Activated CD8-positive, alpha-beta memory T cell treated with anti-CD3 and anti-CD28 coated beads for 1 hour (primary cell): ENCODE data around the gene PHYKPL.
A peak's percentile ranks its signal among the peaks of the same experiment; 100 is the strongest.
"Not testable (repeated sequence)": the region's sequence is repeated elsewhere in the genome, so short reads cannot be mapped to it uniquely, and the experiment has no call there.

ENCODE experiments used
- DNase-seq, 2 donors: peaks; one replicate each; pipeline ENCODE4 v3.0.0-alpha.2; 2020; ENCODE audit warnings: low read depth in 1 of 2; ENCODE audit errors: extremely low read depth in 1 of 2

The PHYKPL gene

GRCh38 chr5:178240341-178240741 lies 7.7 kb upstream of the PHYKPL start:
- DNase-seq = no peak

DNA sequence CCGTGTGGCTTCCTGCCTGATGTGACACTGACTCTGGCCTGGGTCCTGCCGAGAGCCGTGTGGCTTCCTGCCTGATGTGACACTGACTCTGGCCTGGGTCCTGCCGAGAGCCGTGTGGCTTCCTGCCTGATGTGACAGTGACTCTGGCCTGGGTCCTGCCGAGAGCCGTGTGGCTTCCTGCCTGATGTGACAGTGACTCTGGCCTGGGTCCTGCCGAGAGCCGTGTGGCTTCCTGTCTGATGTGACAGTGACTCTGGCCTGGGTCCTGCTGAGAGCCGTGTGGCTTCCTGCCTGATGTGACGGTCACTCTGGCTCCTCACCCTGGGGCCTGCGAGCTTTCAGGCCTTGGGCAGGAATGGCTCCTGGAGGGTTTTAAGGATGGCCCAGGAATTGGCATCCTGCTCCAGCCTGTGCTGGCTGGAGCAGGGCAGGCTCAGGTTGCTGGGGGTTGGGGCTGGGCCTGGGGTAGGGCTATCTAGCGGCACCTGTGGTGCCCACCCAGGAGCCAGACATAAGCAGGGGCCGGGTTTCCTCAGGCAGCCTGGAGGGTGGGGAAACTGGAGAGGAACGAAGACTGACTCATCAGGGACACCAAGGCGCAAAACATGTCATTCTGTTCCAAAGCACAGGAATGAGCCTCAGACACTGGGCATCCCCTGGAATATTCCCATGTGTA lies 7.2 kb upstream of the PHYKPL start:
- DNase-seq = not testable (repeated sequence)

DNA sequence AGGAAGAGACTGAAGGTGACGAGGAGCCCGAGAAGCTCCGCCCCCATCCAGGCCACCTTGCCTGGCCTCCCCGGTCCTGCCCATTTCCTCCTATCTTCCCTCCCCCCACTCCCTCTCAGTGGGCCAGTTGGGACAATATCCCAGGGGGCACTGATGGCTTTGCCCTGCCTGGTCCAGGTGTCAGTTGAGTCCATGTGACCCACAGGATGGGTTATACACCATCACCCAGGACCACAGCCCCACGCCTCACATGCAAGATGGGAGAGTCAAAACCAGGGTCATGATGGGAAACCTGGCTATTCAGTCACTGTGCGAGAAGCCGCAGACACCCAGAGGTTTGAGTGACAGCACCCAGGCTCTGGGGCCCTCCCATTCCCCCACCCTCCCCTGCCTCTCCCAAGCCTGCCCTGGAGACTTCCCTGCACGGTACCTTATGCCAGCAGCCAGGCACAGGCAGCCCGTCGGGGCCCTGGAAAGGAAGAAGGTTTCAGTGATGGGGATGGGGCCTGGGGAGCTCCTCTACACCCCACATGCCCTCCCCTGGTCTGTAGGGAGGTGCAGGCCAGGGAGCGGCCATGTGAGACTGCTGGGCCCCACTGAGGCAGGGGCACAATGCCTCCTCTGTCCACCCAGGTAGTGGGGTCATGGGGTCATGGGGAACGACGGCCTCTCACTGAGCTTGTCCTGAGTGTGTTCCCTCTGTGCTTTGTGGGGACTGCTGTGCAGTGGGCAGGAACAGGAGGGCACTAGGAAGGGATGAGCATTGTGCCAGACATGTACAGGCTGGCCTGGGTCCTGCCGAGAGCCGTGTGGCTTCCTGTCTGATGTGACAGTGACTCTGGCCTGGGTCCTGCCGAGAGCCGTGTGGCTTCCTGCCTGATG lies 6.3 kb upstream of the PHYKPL start:
- DNase-seq = no peak

DNA sequence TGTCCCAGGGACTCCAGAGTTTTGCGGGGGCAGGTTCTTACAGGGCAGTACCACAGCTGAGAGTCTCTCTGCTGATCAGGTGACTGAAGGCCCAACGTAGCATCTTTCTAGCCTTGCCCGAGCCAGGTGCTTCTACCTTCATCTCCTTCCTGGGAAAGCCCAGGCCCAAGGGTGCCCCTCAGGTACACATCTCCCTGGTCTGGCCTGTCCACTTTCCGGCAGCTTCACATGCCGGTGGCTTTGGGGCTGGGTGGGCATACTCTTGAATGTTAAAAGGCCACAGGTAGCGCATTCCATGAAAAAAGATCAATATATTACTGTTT lies 5.7 kb upstream of the PHYKPL start:
- DNase-seq = no peak

DNA sequence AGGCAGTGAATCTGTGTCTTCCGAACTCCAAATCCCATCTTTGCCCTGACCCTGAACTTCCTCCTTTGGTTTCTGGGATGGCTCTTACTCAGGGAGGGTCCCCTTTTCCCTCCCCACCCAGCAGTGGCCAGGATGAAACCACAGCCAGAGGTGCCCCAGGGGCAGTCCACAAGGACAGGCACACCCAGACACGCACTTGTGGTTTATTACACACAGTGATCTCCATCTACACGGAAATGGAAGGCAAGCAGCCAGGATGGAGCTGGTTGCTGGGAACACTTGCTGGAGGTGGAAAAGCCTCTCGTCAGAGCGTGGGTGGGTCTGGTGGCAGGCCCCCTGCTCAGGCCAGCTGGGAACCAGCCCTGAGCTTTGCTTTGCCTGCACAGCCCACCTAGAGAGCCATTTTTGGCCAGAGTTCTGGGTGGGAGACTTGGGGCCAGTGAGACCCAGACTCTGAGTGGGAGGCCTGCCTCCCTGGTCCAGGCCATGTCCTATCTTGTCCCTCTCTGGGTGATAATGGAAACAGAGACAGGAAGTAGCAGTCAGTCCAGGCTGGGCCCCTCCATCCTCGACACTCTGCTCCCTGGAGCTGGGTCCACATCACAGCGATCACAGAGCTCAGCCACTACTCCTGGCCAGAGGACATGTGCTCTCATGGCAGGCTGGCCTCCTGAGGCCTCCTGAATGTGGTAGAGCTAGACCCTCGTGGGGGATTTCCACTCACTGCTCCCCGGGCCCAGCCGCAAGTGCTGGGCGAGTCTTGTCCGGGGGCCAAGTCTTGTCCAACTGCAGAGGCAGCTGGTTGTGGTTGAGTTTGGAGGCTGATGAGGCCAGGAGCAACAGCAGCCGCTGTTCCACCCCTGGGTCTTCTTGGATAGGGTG lies 5.1 kb upstream of the PHYKPL start:
- no peak for DNase-seq

DNA sequence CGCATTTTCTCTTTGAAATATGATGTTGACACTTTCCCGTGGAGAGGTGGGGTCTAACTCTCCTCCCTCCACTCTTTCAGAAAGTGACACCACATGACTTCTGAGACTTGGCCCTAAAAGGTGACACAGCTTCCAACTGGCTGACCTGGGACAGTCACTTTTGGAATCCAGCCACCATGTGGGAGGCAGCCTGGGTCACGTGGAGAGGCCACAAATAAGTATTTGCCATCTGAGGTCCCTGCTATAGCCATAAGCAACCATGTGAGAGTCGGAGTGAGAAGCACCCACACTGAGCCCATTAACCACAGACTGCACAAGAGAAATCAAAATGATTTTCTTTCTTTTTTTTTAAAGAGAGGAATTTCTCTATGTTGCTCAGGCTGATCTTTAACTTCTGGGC lies 4.1 kb upstream of the PHYKPL start:
- no peak for DNase-seq

- DNase-seq = no peak
Observed at GRCh38 chr5:178236126-178236525, 3.5 kb upstream of the PHYKPL start.

DNA sequence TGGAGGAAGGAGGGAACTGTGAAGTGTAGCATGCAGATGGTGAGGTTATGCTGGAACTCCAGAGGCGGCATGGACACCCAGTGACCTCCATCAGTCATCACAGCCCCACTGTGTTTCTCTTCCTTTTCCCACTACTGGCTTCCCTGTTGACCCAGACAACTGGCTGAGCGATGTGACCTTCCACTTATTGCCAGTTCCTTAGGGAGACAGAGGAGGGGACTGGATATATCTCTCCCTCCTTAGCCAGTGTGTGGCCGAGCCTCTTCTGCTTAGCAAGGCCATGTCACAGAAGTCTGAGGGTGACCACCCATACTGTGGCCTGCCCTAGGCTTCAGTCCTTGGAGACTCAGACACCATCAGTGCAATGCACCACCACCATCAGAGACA lies 3.0 kb upstream of the PHYKPL start:
- no peak for DNase-seq

DNA sequence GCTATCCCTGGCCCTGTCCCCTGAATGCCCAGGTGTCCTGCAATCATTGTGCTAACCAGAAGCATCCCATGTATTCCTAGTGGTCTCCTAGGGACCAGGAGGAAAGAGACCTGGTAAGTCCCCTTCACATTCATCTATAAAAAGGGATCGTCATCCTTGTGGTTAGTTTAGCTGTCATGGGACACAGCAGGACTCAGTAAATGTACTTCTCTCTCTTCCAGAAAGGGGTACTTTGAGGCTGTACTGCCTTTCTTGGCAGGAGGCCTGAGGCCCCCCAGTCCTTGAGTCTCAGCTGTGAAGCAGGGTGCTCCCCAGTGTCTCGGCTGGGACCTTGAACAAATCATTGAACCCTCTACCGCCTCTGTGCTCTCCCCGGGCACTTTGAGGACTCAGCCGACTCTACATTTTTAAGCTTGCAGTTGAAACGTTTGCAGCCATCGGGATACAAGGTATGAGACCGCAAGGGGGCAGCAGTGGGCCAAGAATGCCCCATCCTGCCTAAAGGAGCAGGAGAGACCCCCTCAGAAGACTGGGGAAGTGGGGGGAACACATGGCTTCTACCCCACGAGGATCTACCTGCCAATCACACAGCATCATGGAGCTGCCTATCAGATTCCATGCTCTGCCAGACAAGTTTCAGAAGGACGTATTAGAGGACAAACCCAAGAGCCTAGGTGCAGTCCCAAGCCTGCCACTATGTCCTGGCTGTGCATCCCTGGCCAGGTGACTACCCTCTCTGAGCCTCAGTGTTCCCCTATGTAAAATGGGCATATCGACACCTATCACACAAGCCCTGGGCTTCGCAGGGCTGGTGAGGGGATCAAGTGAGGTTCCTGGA lies 2.4 kb upstream of the PHYKPL start:
- peak; percentile 57 to 66 for DNase-seq

DNA sequence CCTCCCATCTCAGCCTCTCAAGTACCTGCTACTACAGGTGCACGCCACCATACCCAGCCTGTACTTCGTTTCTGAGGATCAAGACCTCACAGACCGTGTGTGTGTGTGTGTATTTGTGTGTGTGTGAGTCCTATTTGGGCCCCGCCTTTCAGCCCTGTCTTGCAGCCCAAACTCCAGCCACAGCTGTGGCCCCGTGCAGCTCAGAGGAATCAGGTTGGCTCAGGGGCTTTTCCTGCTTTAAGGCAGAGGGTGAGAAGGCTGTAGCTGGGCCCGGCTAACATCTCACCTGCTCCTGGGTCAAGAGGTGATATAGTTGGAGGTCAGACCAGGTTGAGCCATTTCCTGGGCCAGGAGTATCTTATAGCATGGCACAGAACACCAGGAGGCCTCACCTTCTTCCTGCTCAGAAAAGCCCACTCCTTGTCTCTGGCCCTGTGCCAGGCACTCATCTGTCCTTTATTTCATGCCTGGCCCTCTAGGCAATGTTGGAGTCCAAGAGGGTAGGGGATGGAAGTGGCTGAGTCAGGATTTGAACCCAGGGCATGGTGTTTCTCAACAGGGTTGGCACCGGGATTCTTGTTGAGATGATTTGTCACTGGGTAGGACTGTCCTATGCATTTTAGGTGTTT lies 1.6 kb upstream of the PHYKPL start:
- DNase-seq = no peak

GRCh38 chr5:178232920-178233429 lies 373 bp upstream of the PHYKPL start:
- no peak for DNase-seq

DNA sequence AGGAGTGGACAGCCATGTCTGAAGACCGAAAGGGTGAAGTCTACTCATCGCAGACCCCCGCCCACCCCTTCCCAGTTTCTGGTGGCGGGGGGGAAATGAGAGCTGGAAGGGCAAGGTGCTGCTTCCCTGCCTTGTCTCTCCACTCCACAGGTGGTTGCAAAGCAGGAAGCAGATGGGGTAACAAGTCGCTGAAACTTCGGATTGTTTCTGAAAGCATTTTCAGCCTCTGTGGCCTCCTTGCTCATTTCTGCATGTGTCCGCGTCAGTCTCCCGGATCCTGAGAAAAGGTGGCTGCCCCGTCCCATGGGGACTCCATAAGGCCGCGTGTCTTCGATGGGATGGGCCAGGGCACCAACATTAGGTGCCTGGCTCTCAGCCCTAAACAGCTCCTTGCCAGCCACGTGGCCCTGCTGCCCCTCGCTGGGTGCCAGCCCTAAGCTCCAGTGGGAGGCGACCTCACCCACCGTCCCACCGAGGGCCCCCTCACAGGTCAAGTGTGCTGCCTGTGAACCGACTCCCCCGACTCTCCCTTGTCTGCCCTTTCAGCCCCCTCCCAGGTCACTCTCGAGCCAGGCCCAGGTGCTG lies 971 bp downstream of the PHYKPL start:
- DNase-seq = no peak

DNA sequence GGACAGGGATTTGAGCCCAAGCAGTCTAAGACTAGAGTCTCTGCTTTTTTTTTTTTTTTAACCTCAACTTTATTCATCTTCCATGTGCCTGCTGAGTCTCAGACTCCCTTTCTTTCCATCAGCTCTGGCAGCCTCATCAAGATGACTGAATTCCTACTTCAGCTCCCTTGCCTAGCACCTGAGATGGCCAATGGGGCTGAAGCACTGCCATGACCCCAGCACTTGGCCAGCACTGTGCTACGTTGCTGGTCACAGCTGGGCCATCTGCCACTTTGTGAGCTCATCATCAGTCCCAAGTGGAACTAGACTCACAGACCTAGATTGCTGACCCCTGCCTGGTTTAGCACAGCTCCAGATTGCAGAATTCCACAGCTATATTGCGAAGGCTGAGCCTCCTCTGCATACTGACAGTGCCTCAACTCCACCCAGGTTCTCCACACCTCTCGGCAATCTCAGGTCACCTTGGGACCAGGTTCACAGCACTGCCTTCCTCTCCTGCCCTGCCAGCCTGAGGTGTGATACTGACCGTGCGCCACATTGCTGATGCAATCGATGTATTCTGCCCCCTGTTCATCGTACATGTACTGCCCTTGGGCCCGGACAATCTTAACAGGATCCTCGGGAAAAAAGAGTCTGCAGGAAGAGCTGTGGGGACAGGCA lies 1.6 kb downstream of the PHYKPL start:
- no peak for DNase-seq

GRCh38 chr5:178229861-178230260 lies 2.7 kb downstream of the PHYKPL start:
- DNase-seq = no peak

DNA sequence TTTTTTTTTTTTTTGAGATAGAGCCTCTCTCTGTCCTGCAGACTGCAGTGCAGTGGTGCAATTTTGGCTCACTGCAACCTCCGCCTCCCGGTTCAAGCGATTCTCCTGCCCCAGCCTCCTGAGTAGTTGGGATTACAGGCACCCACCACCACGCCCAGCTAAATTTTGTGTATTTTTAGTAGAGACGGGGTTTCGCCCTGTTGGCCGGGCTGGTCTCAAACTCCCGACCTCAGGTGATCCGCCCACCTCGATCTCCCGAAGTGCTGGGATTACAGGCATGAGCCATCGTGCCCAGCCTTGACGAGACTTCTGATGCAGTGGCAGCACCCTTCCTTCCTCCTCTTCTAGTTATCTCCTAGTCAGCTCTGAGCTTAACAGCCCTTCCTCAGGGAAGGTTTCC lies 3.5 kb downstream of the PHYKPL start:
- not testable (repeated sequence) for DNase-seq

GRCh38 chr5:178228609-178229008 lies 4.0 kb downstream of the PHYKPL start:
- no peak for DNase-seq

DNA sequence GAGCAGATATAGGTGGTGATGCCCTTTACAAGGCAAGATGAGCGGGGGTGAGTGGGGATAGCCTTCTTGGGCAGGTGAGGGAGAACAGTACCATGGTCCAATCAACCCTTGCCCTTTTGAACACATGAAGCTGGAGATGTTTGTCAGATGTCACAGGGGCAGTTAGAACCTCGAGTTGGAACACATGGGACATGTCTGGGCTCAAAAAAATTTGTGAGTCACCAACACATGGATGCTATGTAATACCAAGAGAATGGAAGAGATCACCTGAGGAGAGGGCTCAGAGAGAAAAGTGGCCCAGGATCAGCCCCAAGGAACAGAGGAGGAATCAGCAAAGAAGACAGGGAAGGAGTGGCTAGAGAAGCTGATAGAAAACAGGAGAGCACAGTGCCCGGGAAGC lies 4.7 kb downstream of the PHYKPL start:
- DNase-seq = no peak

DNA sequence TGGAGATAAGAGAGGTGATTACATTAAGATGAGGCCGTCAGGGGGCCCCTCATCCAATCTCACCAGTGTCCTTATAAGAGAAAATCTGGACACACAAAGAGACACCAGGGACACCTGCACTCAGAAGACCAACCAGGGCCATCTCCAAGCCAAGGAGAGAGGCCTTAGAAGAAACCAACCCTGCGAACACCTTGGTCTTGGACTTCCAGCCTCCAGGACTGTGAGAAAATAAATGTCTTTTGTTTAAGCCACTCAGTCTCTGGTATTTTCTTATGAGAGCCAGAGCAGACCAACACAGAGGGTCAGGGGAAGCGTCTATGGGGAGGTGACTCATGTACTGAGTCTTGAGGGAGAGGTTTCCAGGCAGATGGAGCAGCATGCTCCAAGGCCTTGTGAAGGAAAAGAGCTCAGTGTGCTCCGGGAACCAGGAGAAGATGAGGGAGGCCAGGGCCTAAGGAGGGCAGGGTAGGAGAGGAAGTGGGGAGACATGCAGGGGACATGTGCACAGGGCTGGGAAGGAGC lies 5.4 kb downstream of the PHYKPL start:
- no peak for DNase-seq

DNA sequence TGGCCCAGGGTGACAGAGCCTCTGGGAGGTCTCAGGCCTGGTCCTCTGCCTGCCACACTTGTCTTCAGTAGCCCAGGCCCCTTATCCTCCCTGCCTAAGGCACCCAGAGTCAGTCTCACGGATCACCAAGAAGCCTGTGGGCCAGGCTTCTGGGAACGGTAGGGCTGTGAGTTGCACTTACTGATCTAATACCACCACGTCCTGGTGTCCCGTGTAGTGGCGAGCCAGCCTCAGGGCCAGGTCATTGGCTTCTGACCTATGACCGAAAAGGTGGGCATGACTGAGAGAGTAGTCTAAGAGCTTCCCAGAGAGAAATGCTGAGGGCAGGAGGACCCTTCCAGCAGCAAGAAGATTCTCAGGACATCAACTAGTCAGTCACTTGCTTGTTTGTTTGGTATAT lies 7.4 kb downstream of the PHYKPL start:
- DNase-seq = no peak
